Measurements from ENCODE around the gene CPT1A.

- TF ChIP-seq CTCF (IDR thresholded peaks at IDR 0.05) (peak in 3 of 5 experiments; percentile 15 to 36 (median 22)), EP300 (IDR thresholded peaks at IDR 0.05) (no peak), POLR2A (IDR thresholded peaks at IDR 0.05) (no peak)
These were observed 113.9 kb downstream of the CPT1A start for GRCh38 chr11:68727783-68728182.
